Ascending aorta (tissue), 2 donors: ENCODE results near the gene SULT1A1. TPM values are rescaled to one million over a fixed set of nuclear protein-coding genes. Genes with fewer than 3 reads are reported as not detected.
"Not testable (repeated sequence)": the region's sequence is repeated elsewhere in the genome, so short reads cannot be mapped to it uniquely, and the experiment has no call there.

Source experiments
- DNase-seq, 2 donors: peaks; one replicate each; pipeline ENCODE4 v3.0.0-alpha.2; 2019; ENCODE audit warnings: low spot score in 2 of 2
- H3K27ac ChIP-seq, 2 donors: fragments of 200-600 bp; sonication (generic); one replicate each; pipeline ENCODE4 v1.5.1; 2016 to 2017; ENCODE audit warnings: mild to moderate bottlenecking in 1 of 2
- H3K27me3 ChIP-seq: fragments of 200-600 bp; sonication (generic); one replicate; pipeline ENCODE4 v1.5.1; 2017
- H3K36me3 ChIP-seq, 2 donors: fragments of 200-600 bp; sonication (generic); one replicate each; pipeline ENCODE4 v1.5.1; 2016
- H3K4me1 ChIP-seq, 2 donors: fragments of 200-600 bp; sonication (generic); one replicate each; pipeline ENCODE4 v1.5.1; 2016 to 2017; ENCODE audit warnings: mild to moderate bottlenecking in 1 of 2
- H3K4me3 ChIP-seq, 2 donors: fragments of 200-600 bp; sonication (generic); one replicate each; pipeline ENCODE4 v1.5.1; 2016 to 2017; ENCODE audit warnings: mild to moderate bottlenecking in 1 of 2
- H3K9me3 ChIP-seq, 2 donors: fragments of 200-600 bp; sonication (generic); one replicate each; pipeline ENCODE4 v1.5.1; 2016
- intact Hi-C: fragments of 100-400 bp; cut with DNase I; formaldehyde crosslinking; loops from one replicate; pipeline ENCODE4 v1.15.1; 2023
- total RNA-seq: library from RNA; depleted of rRNA; stranded (reverse); fragments of >200 nt; gene quantifications from one replicate; pipeline ENCODE4 v1.1.0, GENCODE V29; 2016
- TF ChIP-seq, protein P1 (sequence below), 3 experiments: fragments of 200-600 bp in 2 of 3; fragments of 450-650 bp in 1 of 3; sonication (generic) in 2 of 3; IDR thresholded peaks; one replicate each; pipeline ENCODE4 v1.5.1; 2016 to 2019; ENCODE audit warnings: antibody characterized with exemption in 3 of 3, mild to moderate bottlenecking in 1 of 3, moderate library complexity in 1 of 3

Gene SULT1A1
- total RNA-seq, 1 donor from 2014 or later: 46.2 TPM

DNA sequence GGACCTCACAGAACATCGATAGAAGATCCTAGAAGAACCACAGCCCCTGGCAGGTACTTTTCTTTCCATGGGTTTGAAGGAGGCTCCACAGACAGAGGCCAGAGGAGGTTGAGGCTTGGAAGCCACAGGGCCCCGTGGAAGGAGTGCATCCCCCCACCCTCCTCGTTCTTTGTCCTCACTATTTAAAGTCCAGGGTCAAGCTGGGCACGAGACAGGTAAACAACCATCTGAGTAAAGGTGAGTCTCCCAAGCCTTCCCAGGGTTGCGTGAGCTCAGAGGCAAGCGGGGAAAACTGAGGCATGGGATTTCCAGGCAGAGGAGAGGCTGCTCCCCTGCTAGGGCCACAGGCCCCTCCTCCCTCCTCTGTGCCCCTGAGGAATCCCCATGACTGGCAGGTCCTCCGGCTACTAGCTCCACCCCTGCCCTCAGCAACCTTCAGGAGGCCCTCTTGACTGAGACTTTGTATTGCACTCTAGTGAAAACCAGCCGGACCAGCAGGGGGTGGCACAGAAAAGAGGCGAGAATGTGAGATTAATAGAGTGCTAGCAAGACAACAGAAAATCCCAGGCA is 12.1 kb downstream of the SULT1A1 start:
- H3K27me3 ChIP-seq: no peaks in the 10 kb centered on the region
- TF ChIP-seq, protein P1, sequence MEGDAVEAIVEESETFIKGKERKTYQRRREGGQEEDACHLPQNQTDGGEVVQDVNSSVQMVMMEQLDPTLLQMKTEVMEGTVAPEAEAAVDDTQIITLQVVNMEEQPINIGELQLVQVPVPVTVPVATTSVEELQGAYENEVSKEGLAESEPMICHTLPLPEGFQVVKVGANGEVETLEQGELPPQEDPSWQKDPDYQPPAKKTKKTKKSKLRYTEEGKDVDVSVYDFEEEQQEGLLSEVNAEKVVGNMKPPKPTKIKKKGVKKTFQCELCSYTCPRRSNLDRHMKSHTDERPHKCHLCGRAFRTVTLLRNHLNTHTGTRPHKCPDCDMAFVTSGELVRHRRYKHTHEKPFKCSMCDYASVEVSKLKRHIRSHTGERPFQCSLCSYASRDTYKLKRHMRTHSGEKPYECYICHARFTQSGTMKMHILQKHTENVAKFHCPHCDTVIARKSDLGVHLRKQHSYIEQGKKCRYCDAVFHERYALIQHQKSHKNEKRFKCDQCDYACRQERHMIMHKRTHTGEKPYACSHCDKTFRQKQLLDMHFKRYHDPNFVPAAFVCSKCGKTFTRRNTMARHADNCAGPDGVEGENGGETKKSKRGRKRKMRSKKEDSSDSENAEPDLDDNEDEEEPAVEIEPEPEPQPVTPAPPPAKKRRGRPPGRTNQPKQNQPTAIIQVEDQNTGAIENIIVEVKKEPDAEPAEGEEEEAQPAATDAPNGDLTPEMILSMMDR (IDR thresholded peaks at IDR 0.05): no peak
- H3K4me1 ChIP-seq: no peaks in the 10 kb centered on the region
- no peak for DNase-seq
- H3K4me3 ChIP-seq: no peak overlapping the region
- no peaks in the 10 kb centered on the region for H3K9me3 ChIP-seq
- intact Hi-C loops: no loop called here
- H3K27ac ChIP-seq: no peak overlapping the region
- H3K36me3 ChIP-seq: no peaks in the 10 kb centered on the region

- H3K9me3 ChIP-seq: no peaks in the 10 kb centered on the region
- no peaks in the 10 kb centered on the region for H3K4me1 ChIP-seq
- no peak within 1 kb of the TSS for H3K4me3 ChIP-seq
- TF ChIP-seq, protein P1 (IDR thresholded peaks at IDR 0.05): no peak
- no peak within 1 kb of the TSS for H3K27ac ChIP-seq
- no peaks in the 10 kb centered on the region for H3K27me3 ChIP-seq
- DNase-seq: no peak
- intact Hi-C loops: no loop called here
- no peaks in the 10 kb centered on the region for H3K36me3 ChIP-seq
Observed at GRCh38 chr16:28596840-28597691, 12.8 kb downstream of the SULT1A1 start, which contains the start of gene SULT1A2. Gene SULT1A2, minus strand, starts transcription at chr16:28597050. Its CDS starts 1,120 bp downstream, at chr16:28595930.

DNA sequence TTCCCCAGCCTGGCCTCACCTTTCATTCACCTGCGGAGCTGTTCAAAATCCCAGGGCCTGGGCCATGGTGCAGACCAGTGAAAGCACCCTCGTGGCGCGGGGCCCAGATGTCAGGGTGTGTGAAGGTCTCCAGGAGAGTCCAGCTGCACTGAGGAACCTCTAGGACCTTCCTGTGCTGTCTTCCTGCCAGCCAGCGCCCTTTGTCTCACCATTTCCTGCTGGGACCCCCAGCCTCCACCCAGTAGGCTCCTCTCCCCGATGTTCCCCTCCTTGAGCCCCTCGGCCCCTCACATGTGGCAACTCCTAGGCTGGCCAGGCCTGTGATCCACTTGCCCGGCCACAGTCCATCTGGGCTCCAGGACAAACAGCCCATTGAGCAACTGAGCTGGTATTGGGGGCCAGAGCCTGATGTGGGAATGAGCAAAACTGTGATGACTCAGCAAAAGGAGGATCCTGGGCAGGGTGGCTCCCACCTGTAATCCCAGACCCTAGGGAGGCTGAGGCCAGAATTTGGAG is 13.7 kb downstream of the SULT1A1 start:
- no peaks in the 10 kb centered on the region for H3K27me3 ChIP-seq
- H3K4me3 ChIP-seq: no peak overlapping the region
- no peak for DNase-seq
- no peaks in the 10 kb centered on the region for H3K9me3 ChIP-seq
- H3K36me3 ChIP-seq: peaks cover 5 to 8% of the 10 kb centered on the region in 2 donors
- intact Hi-C loops: no loop called here
- no peak overlapping the region for H3K27ac ChIP-seq
- TF ChIP-seq, protein P1 (IDR thresholded peaks at IDR 0.05): no peak
- no peaks in the 10 kb centered on the region for H3K4me1 ChIP-seq

DNA sequence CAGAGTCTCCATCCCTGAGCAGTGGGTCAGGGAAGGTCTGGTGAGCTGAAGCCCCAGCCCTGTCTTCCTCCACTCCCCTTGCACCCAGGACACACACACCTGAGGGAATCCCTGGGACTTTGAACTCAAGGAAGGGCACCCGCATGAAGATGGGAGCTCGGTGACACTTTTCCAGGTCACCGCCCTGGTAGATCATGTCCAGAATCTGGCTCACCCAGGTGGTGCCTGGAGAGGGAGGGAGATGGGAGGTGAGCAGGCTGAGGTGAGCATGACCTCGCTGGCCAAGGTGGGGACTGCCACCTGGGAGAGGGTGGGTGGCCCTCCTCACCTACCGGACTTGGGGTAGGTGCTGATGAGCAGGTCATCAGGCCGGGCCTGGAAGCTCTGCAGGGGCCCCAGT is 14.4 kb downstream of the SULT1A1 start:
- H3K36me3 ChIP-seq: peaks cover 11 to 15% of the 10 kb centered on the region in 2 donors
- H3K27ac ChIP-seq, H3K4me3 ChIP-seq, H3K9me3 ChIP-seq, intact Hi-C loops, H3K4me1 ChIP-seq, DNase-seq, H3K27me3 ChIP-seq: not testable (repeated sequence)

DNA sequence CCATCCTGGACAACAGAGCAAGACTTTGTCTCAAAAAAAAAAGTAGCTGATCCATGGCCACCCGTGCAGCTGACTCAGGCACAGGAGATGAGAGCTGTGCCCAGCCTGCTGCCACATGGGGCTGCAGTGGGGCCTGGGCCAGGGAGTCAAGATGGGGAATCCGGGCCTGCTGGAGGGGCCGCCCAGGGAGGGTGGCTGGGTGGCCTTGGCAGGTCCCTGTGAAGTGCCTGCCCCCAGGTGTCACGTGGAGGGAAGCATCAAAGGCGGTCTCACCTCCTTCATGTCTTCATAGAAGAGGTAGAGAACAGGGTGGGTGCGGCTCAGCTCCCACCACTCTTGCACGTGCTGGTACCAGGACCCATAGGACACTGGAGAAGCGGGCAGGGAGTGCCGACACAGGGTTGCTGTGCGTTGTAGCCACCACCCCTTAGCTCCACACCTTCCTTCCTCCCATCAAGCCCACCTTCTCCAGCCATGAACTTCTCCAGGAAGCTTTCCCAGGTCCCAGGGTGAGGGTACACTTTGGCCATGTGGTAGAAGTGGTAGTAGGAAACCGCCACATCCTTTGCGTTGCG is 16.8 kb downstream of the SULT1A1 start:
- no peaks in the 10 kb centered on the region for H3K4me1 ChIP-seq
- H3K27me3 ChIP-seq: no peaks in the 10 kb centered on the region
- H3K27ac ChIP-seq: no peak overlapping the region
- TF ChIP-seq, protein P1 (IDR thresholded peaks at IDR 0.05): no peak
- DNase-seq: no peak
- intact Hi-C loops: no loop called here
- no peak overlapping the region for H3K4me3 ChIP-seq
- no peaks in the 10 kb centered on the region for H3K9me3 ChIP-seq
- H3K36me3 ChIP-seq: peaks cover 28 to 37% of the 10 kb centered on the region in 2 donors

GRCh38 chr16:28592511-28592910 is 17.3 kb downstream of the SULT1A1 start:
- TF ChIP-seq, protein P1 (IDR thresholded peaks at IDR 0.05): no peak
- intact Hi-C loops: no loop called here
- peaks cover 29 to 40% of the 10 kb centered on the region in 2 donors for H3K36me3 ChIP-seq

More at GRCh38 chr16:28592511-28592910, 17.3 kb downstream of the SULT1A1 start:
- H3K27me3 ChIP-seq: no peaks in the 10 kb centered on the region
- H3K4me1 ChIP-seq: no peaks in the 10 kb centered on the region
- H3K27ac ChIP-seq: no peak overlapping the region
- H3K4me3 ChIP-seq: no peak overlapping the region
- H3K9me3 ChIP-seq: no peaks in the 10 kb centered on the region
- DNase-seq: no peak
